Keratinocyte (primary cell): Measurements from ENCODE around the gene EFCAB9. TPM values are rescaled to one million over a fixed set of nuclear protein-coding genes. Genes with fewer than 3 reads are reported as not detected.

ENCODE experiments used
- DNase-seq: peaks from one replicate; pipeline ENCODE4 v3.0.0-alpha.2; 2011; ENCODE audit warnings: low read depth, missing footprints, low spot score
- FAIRE-seq: peaks from 2 replicates; lab custom pipeline; 2011; peaks lifted over from hg19 to GRCh38; lab: Jason Lieb, UNC
- H2AFZ ChIP-seq: 2 replicates; pipeline ENCODE4 v1.6.0; 2012; ENCODE audit warnings: low read length, control low read depth, inconsistent platforms; ENCODE audit not compliant: control insufficient read depth
- H3K27ac ChIP-seq: 2 replicates; pipeline ENCODE4 v1.5.1; 2011; ENCODE audit warnings: low read length; ENCODE audit not compliant: control insufficient read depth, insufficient read depth
- H3K27me3 ChIP-seq: 3 replicates; pipeline ENCODE4 v1.6.0; 2011; ENCODE audit warnings: low read length; ENCODE audit not compliant: control insufficient read depth, insufficient read depth; ENCODE audit errors: extremely low read depth
- H3K36me3 ChIP-seq, 2 experiments: 2 replicates in 1 of 2; 3 replicates in 1 of 2; pipeline ENCODE4 v1.5.1; 2011; ENCODE audit warnings: low read length in 2 of 2, mild to moderate bottlenecking in 1 of 2; ENCODE audit not compliant: control insufficient read depth in 2 of 2, insufficient read depth in 2 of 2; ENCODE audit errors: extremely low read depth in 1 of 2
- H3K4me1 ChIP-seq: 3 replicates; pipeline ENCODE4 v1.5.1; 2011; ENCODE audit warnings: low read length; ENCODE audit not compliant: control insufficient read depth, insufficient read depth; ENCODE audit errors: extremely low read depth
- H3K4me2 ChIP-seq: 3 replicates; pipeline ENCODE4 v1.6.0; 2011; ENCODE audit warnings: low read depth, low read length; ENCODE audit not compliant: control insufficient read depth, insufficient read depth; ENCODE audit errors: extremely low read depth
- H3K4me3 ChIP-seq, 3 experiments: fragments of 200-600 bp in 1 of 3; sonication (generic) in 1 of 3; 2 replicates in 2 of 3; 3 replicates in 1 of 3; pipeline ENCODE4 v1.5.1; 2011 to 2016; ENCODE audit warnings: low read length in 3 of 3, mild to moderate bottlenecking in 3 of 3, control low read depth in 2 of 3, inconsistent platforms in 1 of 3, low read depth in 1 of 3, mixed read lengths in 1 of 3, mixed run types in 1 of 3, moderate library complexity in 1 of 3; ENCODE audit not compliant: control insufficient read depth in 2 of 3, insufficient read depth in 2 of 3; ENCODE audit errors: extremely low read depth in 1 of 3
- H3K79me2 ChIP-seq: 2 replicates; pipeline ENCODE4 v1.6.0; 2012; ENCODE audit warnings: low read length; ENCODE audit not compliant: control insufficient read depth, insufficient read depth
- H3K9ac ChIP-seq: 3 replicates; pipeline ENCODE4 v1.6.0; 2011; ENCODE audit warnings: low read length; ENCODE audit not compliant: control insufficient read depth, insufficient read depth; ENCODE audit errors: extremely low read depth
- H3K9me1 ChIP-seq: 3 replicates; pipeline ENCODE4 v1.6.0; 2011; ENCODE audit warnings: low read length; ENCODE audit not compliant: control insufficient read depth, insufficient read depth; ENCODE audit errors: extremely low read depth
- H3K9me3 ChIP-seq: 2 replicates; pipeline ENCODE4 v1.5.1; 2012; ENCODE audit warnings: low read depth, low read length; ENCODE audit not compliant: control insufficient read depth
- H4K20me1 ChIP-seq: 3 replicates; pipeline ENCODE4 v1.6.0; 2011; ENCODE audit warnings: low read length; ENCODE audit not compliant: control insufficient read depth, insufficient read depth; ENCODE audit errors: extremely low read depth
- EZH2 ChIP-seq: IDR thresholded peaks from one replicate; pipeline ENCODE4 v1.6.1; 2012; ENCODE audit warnings: inconsistent platforms, mild to moderate bottlenecking, low read length, moderate library complexity
- dilution Hi-C: fragments of 300-500 bp; cut with MboI; formaldehyde crosslinking; loops from one replicate; pipeline ENCODE4 v1.7.0; 2020; ENCODE audit warnings: low sequenced_read_pairs; ENCODE audit not compliant: extremely low pct_ligation_motif_present
- polyA plus RNA-seq, 5 experiments: library from polyadenylated mRNA; depleted of rRNA in 3 of 5; stranded (reverse) in 3 of 5; stranded (forward) in 1 of 5; unstranded in 1 of 5; fragments of >200 nt; gene quantifications; 1 replicate in 1 of 5; 2 replicates in 3 of 5; 3 replicates in 1 of 5; pipeline versions ENCODE4 v1.2.1 to v1.2.3, GENCODE V29; 2011 to 2012; ENCODE audit warnings: missing spikeins in 2 of 5, low read depth in 1 of 5, low replicate concordance in 1 of 5
- TF ChIP-seq, protein P1 (sequence below), 3 experiments: IDR thresholded peaks in 1 of 3; conservative IDR thresholded peaks in 1 of 3; optimal IDR thresholded peaks in 1 of 3; 2 replicates in 2 of 3; 3 replicates in 1 of 3; pipeline versions ENCODE3 to v1.5.1; 2011; ENCODE audit warnings: low read length in 3 of 3, mild to moderate bottlenecking in 3 of 3, moderate library complexity in 2 of 3, control low read depth in 1 of 3, inconsistent platforms in 1 of 3; ENCODE audit not compliant: insufficient read depth in 2 of 3; ENCODE audit errors: extremely low read depth in 1 of 3

EFCAB9 gene
- polyA plus RNA-seq, 1 donor (not counting 4 experiments of a cell fraction or from before 2014, with no cell fraction given): not detected

DNA sequence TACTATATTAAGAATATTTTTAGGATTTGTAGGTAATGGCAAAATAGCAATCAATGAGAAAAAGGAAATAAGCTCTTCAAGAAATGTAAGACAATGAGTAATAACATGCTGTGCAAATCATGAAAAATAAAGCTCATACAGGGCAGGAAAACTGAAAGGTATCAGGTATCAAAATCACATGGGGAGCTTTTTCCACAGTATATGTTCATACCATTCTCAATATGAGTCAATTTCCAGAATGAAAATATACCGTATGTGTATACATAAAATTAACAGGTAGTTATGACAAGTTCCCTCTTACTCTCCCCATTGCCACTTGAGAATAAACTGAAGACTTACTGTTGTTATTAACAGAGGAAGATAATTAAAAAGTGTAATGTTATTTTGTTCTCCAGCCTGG lies 35.9 kb downstream of the EFCAB9 start:
- H3K4me2 ChIP-seq: no peak overlapping the region
- H4K20me1 ChIP-seq: peaks cover 4% of the 10 kb centered on the region
- no peak overlapping the region for H2AFZ ChIP-seq
- H3K36me3 ChIP-seq: peaks cover 0 to 4% of the 10 kb centered on the region in 2 experiments
- no peaks in the 10 kb centered on the region for H3K4me1 ChIP-seq
- H3K27me3 ChIP-seq: no peaks in the 10 kb centered on the region
- dilution Hi-C loops: no loop called here
- H3K27ac ChIP-seq: no peak overlapping the region
- TF ChIP-seq, protein P1, sequence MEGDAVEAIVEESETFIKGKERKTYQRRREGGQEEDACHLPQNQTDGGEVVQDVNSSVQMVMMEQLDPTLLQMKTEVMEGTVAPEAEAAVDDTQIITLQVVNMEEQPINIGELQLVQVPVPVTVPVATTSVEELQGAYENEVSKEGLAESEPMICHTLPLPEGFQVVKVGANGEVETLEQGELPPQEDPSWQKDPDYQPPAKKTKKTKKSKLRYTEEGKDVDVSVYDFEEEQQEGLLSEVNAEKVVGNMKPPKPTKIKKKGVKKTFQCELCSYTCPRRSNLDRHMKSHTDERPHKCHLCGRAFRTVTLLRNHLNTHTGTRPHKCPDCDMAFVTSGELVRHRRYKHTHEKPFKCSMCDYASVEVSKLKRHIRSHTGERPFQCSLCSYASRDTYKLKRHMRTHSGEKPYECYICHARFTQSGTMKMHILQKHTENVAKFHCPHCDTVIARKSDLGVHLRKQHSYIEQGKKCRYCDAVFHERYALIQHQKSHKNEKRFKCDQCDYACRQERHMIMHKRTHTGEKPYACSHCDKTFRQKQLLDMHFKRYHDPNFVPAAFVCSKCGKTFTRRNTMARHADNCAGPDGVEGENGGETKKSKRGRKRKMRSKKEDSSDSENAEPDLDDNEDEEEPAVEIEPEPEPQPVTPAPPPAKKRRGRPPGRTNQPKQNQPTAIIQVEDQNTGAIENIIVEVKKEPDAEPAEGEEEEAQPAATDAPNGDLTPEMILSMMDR (optimal IDR thresholded peaks at IDR 0.05 in 1 of 3, IDR thresholded peaks at IDR 0.05 in 1 of 3, conservative IDR thresholded peaks at IDR 0.05 in 1 of 3; ENCODE audit: extremely low read depth in 1 of 3, insufficient read depth in 2 of 3, low read length in 3 of 3): no peak
- TF ChIP-seq EZH2: no peak
- DNase-seq: no peak
- no peaks in the 10 kb centered on the region for H3K9me1 ChIP-seq
- H3K9ac ChIP-seq: no peak overlapping the region
- H3K4me3 ChIP-seq: no peak overlapping the region
- no peaks in the 10 kb centered on the region for H3K9me3 ChIP-seq
- FAIRE-seq: no peak
- no peaks in the 10 kb centered on the region for H3K79me2 ChIP-seq

DNA sequence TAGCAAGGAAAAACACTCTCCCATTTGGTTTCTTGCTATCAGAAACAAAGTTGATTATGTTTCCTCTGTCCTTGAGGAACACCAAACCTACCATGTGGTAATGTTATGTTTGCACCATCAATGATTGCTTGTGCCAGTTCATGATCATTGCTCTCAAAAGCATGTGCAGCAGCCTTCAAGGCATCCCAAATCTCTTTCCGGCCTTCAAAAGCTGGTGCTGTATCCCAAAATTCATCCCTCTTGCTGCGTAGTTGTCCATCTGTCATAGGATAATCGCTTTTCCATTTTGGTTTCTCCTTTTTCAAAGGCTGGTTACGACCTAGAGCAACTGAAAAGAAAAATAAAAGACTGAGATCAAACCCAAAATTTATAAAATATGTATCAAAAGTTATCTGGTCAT lies 40.1 kb downstream of the EFCAB9 start:
- dilution Hi-C loops: no loop called here
- Histone ChIP-seq H3K79me2 (peaks cover 24% of the 10 kb centered on the region), H3K9me1 (no peaks in the 10 kb centered on the region), H3K36me3 (peaks cover 0 to 4% of the 10 kb centered on the region in 2 experiments), H3K4me1 (no peaks in the 10 kb centered on the region), H3K9ac (no peak overlapping the region), H2AFZ (no peak overlapping the region), H3K4me2 (no peak overlapping the region), H3K27me3 (no peaks in the 10 kb centered on the region), H3K27ac (no peak overlapping the region), H3K9me3 (no peaks in the 10 kb centered on the region), H3K4me3 (no peak overlapping the region), H4K20me1 (peaks cover 4% of the 10 kb centered on the region)
- FAIRE-seq: no peak
- TF ChIP-seq, protein P1 (optimal IDR thresholded peaks at IDR 0.05 in 1 of 3, IDR thresholded peaks at IDR 0.05 in 1 of 3, conservative IDR thresholded peaks at IDR 0.05 in 1 of 3; ENCODE audit: extremely low read depth in 1 of 3, insufficient read depth in 2 of 3, low read length in 3 of 3): no peak
- TF ChIP-seq EZH2: no peak
- no peak for DNase-seq
